ENCODE measurements around the gene DNAH17.

DNA sequence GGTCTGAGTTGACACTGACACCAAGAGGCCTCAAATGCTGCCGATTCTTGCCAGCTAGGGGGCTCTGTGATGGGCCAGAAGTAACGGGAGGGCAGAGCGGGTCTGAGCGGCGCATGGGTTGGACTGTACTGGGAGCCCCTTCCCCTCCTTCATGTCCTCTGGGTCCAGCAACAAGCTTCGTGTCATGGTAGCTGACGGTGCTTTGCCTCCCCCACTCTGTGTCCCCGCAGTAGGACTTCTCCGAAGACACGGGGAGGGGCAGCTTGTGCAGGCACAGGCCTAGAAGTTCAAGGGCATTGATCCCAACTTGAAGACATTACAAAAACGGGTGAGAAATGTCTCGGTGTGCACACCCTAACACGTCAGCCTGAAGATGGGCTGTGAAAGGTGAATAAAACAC is 39.8 kb upstream of the DNAH17 start:
- TF ChIP-seq POLR2AphosphoS5 (IDR thresholded peaks at IDR 0.05) = no peak
- TF ChIP-seq, protein P1, sequence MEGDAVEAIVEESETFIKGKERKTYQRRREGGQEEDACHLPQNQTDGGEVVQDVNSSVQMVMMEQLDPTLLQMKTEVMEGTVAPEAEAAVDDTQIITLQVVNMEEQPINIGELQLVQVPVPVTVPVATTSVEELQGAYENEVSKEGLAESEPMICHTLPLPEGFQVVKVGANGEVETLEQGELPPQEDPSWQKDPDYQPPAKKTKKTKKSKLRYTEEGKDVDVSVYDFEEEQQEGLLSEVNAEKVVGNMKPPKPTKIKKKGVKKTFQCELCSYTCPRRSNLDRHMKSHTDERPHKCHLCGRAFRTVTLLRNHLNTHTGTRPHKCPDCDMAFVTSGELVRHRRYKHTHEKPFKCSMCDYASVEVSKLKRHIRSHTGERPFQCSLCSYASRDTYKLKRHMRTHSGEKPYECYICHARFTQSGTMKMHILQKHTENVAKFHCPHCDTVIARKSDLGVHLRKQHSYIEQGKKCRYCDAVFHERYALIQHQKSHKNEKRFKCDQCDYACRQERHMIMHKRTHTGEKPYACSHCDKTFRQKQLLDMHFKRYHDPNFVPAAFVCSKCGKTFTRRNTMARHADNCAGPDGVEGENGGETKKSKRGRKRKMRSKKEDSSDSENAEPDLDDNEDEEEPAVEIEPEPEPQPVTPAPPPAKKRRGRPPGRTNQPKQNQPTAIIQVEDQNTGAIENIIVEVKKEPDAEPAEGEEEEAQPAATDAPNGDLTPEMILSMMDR (IDR thresholded peaks at IDR 0.05) = no peak
